CD4-positive, alpha-beta T cell treated with Interleukin-2 at 100 ng/mL for 4 hours (primary cell): ENCODE measurements around the gene DLGAP3.
"Not testable (repeated sequence)": the region's sequence is repeated elsewhere in the genome, so short reads cannot be mapped to it uniquely, and the experiment has no call there.

Source experiments
- DNase-seq: peaks from one replicate; pipeline ENCODE4 v3.0.0-alpha.2; 2020; ENCODE audit warnings: low spot score

The DLGAP3 gene, protein sequence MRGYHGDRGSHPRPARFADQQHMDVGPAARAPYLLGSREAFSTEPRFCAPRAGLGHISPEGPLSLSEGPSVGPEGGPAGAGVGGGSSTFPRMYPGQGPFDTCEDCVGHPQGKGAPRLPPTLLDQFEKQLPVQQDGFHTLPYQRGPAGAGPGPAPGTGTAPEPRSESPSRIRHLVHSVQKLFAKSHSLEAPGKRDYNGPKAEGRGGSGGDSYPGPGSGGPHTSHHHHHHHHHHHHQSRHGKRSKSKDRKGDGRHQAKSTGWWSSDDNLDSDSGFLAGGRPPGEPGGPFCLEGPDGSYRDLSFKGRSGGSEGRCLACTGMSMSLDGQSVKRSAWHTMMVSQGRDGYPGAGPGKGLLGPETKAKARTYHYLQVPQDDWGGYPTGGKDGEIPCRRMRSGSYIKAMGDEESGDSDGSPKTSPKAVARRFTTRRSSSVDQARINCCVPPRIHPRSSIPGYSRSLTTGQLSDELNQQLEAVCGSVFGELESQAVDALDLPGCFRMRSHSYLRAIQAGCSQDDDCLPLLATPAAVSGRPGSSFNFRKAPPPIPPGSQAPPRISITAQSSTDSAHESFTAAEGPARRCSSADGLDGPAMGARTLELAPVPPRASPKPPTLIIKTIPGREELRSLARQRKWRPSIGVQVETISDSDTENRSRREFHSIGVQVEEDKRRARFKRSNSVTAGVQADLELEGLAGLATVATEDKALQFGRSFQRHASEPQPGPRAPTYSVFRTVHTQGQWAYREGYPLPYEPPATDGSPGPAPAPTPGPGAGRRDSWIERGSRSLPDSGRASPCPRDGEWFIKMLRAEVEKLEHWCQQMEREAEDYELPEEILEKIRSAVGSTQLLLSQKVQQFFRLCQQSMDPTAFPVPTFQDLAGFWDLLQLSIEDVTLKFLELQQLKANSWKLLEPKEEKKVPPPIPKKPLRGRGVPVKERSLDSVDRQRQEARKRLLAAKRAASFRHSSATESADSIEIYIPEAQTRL

DNA sequence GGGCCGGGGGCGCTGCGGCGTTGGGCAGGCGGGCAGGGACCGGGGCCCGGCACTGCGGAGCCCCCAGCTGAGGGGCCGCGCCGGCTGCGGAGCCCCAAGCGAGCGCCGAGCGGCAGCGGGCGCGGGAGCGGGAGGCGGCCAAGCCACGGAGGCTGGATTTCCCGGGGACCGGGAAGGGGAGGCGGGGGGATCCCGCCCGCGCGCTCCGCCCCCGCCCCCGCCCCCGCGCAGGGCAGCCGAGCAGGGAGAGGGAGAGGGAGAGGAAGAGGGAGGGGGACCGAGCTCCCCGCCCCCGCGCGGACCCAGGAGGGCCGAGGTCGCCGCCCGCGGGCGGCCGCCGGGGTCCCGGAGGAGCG lies at the start of gene DLGAP3:
Gene DLGAP3 (minus strand): TSS at position 154 of the 356 bp plus-strand sequence. CDS start 24,267 bp downstream, outside the sequence.
- no peak for DNase-seq

DNA sequence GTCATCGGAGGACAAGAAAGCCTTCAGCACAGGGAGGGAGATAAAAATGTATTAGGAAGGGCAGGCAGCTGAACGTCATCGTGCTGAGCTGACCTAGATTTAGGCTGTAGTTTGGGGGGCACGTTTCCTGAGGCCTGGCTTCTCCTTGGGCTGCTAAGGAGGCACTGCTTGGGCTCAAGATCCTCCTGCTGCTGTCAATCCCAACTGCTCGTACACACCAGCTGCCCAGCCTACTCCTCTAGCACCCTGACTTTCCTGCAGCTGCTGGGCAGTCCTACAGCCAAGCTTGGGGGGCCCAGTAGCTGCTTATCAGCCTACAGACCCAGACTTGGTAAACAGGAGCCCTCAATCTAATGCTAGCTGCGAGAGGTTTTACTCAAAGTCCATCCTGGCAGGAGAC lies 49.5 kb upstream of the DLGAP3 start:
- no peak for DNase-seq

DNA sequence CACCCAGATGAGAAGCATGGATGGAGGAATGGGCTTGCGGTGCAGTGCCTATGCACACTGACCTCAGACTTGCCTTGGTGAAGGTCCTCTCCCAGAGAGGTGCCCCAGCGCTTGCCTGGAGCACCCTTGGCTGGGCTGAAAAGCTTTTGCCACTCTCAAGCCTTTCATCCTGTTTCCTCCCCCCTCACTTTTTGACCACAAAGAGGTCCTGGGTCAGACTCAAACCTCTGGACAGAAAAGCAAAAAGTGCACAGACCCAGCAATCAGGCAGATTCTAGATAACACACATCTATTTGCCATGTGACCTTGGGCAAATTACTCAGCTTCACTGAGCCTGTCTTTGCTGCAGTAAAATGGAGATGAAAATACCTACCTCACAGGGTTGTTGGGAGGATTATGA lies 48.4 kb upstream of the DLGAP3 start:
- no peak for DNase-seq

DNA sequence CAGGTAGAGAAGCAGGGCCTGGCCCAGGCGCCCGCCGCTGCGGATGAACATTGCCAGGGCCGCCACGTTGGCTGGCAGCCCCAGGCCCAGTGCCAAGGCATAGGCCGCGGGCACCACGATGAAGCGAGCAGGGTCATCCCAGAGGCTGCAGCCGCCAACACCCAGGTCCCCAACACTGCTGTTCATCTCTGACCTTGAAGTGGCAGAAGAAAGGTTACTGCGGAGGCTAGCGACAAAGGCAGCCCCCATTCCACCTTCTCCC lies 47.7 kb upstream of the DLGAP3 start:
- DNase-seq: no peak

DNA sequence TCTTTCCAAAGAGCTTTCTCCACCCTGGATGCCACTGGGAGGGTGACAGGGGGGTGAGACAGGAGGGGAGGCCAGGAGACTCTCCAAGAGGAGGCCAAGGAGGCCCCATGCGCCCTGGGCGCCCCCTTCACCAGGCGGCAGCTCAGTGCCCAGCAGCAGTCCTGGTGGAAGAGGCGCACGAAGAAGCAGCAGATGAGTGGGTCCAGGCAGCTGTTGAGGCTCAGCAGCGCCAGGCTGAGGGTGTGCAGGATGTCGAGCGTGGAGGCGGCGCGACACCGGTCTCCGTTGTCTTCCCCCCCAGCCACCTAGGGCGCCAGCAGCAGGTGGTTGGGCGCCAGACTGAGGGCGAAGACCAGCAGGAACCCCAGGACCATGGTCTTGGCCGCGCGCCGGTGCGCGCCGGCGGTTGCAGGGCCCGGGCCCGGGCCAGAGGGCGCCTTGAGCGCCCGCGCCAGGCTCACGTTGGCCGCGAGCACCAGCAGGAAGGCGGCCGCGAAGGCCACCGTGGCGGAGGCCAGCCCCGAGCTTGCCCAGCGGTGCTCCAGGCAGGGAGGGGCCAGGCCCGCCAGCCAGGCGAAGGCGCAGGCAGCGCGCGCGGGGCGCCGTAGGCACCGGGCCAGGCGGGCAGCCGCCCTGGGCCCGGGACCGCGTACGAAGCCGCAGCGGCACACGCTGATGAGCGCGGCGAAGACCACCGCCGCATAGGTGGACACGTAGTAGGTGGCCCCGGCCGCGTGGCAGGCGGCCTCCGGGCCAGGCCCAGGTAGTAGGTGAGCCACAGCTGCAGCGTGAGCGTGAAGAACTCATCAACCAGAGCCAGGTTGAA lies 47.1 kb upstream of the DLGAP3 start:
- no peak for DNase-seq

DNA sequence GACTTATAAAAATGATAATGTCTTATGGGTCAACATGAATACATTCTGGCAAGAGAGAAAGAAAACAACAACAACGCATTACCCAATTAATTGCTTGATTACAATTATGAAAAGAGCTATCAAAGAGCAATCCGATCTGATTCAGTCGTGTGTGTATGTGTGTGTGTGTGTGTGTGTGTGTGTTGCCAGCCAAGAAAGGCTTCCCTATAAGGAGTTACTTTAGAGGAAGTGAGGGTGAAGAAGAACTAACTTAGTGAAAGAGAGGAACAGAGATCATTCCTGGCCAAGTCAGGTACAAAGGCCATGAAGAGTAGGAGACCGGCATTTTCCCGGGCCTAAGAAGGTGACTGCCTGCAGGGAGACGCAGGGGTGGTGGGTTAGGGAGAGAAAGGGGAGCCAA lies 46.3 kb upstream of the DLGAP3 start:
- no peak for DNase-seq

DNA sequence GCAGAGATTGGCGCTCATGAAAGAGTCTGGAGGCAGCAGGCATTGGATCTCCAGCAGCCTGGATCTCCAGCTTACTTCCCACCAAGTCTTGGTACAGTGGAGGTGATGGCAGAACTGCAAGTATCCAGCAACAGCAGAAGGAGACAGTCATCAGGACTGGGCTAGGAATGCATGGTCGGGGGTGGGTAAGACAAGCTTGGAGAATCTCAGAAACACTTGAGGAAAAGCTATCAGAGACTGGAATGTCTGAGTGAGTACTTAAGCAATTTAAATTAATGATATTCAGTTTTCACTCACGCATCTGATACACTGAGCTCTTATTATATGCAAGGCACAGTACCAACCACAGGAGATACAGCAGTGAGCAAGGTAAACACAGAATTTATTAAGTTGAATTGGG lies 45.9 kb upstream of the DLGAP3 start:
- DNase-seq: no peak

DNA sequence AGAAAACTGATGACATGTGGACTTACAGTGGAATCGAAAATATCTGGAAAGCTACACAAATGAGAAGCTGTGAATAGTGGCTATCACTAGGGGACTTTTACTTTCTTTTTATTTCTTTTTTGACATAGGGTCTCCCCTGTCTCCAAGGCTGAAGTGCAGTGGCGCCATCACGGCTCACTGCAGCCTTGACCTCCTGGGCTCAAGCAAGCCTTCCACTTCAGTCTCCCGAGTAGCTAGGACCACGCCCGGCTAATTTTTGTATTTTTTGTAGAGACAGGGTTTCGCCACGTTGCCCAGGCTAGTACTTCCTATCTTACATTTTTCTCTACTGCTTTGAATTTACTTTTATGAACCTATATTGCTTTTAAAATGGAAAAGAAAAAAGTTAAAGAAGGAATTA lies 45.2 kb upstream of the DLGAP3 start:
- DNase-seq: no peak

DNA sequence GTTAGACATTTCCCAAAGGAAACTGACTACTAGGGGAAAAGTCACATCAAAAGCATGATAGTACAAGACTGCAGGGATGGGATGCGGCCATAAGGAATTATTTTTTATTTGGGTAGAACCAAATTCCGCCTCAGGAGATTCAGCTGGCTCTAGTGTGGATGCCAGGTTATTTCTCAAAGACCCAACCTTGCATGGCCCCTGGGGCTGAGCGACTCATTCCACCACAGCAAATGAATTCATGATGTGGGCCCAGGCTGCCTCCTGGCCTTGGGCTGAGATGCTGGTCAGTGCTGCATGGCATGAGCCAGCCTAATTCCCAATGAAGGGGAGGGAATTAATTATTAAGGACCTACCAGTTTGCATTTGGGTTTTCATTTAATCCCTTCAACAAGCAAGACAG lies 43.9 kb upstream of the DLGAP3 start:
- DNase-seq: no peak

DNA sequence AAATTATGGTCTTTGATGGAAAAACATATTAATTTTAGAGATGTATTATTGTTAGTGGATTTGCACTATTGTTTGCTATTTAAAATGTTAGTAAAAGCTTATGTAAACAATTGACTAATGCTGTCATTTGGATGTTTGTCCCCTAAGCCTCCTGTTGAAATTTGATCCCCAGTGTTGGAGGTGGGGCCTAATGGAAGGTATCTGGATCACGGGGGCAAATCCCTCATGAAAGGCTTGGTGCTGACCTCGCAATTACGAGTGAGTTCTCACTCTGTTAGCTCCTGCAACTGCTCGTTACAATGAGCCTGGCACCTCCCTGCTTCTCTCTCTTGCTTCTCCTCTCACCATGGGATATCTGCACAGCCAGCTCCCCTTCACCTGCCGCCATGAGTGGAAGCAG lies 41.4 kb upstream of the DLGAP3 start:
- no peak for DNase-seq

DNA sequence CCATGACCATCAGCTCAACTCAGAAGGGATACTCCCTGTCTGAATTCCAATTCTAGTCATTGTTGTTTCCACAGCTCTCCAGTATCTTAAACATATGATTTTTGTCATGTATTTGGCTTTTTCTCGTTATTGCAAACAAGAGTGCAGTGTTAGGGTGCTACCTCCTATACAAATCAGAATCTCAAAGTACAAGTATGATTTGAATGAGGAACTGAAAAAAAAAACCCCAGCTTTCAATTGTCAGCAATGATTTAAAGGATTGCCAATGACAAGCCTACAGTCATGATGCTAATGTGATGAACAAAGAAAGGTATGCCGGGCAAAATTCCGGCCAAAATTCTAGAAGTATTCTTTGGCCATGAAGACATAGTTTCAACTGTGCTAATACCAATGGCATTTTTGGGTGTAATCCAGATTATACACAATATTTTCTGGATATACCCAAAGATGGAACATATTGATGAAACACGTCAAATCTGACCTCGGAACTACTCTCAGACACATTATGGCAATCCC lies 40.8 kb upstream of the DLGAP3 start:
- DNase-seq: no peak

DNA sequence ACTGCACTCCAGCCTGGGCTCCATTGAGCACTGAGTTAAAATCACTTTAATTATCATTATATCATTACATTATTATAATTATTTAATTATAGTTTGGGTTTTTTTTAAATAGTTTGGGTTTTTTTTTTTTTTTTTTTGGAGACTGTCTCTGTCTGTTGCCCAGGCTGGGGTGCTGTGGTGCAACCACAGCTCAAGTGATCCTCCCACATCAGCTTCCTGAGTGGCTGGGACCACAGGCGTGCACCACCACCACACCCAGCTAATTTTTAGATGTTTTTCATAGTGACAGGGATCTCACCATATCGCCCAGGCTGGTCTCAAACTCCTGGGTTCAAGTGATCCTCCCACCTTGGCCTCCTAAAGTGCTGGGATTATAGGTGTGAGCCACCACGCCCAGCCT lies 38.8 kb upstream of the DLGAP3 start:
- peak; percentile 7 for DNase-seq

DNA sequence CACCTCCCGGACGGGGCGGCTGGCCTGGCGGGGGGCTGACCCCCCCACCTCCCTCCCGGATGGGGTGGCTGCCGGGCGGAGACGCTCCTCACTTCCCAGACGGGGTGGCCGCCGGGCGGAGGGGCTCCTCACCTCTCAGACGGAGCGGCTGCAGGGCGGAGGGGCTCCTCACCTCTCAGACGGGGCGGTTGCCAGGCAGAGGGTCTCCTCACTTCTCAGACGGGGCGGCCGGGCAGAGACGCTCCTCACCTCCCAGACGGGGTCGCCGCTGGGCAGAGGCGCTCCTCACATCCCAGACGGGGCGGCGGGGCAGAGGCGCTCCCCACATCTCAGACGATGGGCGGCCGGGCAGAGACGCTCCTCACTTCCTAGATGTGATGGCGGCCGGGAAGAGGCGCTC lies 38.2 kb upstream of the DLGAP3 start:
- not testable (repeated sequence) for DNase-seq

DNA sequence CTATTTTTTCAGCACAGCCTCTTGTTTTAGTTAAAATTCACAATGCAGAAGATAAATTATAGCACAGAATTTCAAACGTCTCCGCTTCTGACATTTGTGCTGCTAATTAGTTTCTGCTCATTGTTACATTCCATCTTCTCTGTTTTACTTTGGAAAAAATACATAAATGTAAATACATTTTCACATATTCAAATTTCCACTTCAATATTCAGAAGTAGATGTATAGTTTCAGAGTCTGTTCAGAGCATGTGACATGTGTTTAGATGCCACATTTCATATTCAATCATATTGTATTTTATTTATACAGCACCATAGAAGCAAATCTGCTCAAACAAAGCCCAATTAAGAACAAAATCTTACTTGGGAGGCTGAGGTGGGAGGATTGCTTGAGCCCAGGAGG lies 36.1 kb upstream of the DLGAP3 start:
- DNase-seq: no peak

DNA sequence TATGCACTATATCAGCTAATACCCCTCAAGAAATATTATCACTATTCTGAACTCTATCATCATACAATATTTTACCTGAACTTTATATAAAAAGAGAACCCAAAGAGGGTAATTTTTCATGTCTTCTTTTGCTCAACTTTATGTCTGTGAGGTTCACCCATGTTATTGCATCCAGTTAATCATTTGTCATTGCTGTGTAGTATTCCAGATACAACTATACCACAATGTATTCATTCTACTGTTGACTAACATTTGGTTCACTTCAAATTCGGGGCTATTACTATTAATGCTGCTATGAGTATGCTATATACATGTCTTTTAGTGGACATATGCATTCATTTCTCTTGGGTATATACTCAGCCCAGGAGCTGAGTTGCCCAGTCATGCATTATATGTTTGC lies 21.0 kb upstream of the DLGAP3 start:
- DNase-seq: no peak

DNA sequence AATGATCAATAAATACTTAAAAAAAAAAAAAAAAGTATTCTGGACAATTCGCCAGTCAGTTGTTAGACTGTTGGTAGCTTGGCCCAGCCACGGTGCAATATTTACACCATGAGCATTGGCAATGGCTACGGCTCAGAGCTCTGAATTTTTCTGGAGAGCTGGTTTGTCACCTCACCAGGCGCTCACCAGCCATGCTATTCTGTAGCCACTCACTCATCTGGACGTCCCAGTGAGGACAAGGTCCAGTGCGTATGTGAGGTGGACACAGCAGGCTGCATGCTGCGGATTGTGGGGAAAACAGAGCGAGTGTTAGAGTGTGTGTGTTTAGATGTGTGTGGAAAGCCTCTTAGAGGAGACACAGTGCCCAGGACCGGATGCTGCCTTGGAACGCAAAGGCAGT lies 19.3 kb upstream of the DLGAP3 start:
- not testable (repeated sequence) for DNase-seq

DNA sequence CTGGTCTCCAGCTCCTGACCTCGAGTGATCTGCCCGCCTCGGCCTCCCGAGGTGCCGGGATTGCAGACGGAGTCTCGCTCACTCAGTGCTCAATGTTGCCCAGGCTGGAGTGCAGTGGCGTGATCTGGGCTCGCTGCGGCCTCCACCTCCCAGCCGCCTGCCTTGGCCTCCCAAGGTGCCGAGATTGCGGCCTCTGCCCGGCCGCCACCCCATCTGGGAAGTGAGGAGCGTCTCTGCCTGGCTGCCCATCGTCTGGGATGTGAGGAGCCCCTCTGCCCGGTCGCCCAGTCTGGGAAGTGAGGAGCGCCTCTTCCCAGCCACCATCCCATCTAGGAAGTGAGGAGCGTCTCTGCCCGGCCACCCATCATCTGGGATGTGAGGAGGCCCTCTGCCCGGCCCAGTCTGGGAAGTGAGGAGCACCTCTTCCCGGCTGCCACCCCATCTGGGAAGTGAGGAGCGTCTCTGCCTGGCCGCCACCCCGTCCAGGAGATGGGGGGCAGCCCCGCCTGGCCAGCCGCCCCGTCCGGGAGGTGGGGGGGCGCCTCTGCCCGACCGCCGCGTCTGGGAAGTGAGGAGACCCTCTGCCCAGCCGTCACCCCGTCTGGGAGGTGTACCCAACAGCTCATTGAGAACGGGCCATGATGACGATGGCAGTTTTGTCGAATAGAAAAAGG lies 18.3 kb upstream of the DLGAP3 start:
- not testable (repeated sequence) for DNase-seq

DNA sequence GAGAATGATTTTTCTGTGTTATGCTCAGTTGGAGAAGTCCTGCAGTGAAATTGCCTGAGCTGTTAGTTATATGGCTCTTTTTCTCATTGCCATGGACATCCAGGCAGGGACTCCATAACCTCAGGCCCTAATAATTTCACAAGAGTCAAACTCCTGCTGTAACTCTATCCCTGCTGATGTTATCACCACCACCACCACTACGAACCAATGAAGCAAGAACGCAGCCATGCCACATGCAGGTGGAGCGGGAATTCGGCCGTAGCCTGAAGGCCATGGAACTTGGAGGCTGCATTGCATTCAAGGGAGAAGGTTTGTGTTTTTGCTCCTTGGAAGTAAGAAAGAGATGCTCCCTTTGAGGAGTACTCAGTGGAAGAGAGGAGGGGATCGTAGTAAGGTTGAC lies 16.8 kb upstream of the DLGAP3 start:
- no peak for DNase-seq

DNA sequence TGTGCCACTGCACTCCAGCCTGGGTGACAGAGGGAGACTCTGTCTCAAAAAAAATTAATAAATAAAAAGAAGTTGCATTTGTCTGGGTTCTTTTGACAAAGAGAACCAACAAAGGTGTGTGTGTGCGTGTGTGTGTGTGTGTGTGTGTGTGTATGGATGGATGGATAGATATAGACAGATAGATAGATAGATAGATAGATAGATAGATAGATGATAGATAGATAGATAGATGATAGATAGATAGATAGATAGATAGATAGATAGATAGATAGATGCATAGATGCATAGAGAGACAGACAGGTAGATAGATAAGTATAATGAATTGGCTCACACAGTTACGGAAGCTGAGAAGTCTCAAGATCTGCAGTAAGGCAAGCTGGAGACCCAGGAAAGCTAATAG lies 12.3 kb upstream of the DLGAP3 start:
- not testable (repeated sequence) for DNase-seq

DNA sequence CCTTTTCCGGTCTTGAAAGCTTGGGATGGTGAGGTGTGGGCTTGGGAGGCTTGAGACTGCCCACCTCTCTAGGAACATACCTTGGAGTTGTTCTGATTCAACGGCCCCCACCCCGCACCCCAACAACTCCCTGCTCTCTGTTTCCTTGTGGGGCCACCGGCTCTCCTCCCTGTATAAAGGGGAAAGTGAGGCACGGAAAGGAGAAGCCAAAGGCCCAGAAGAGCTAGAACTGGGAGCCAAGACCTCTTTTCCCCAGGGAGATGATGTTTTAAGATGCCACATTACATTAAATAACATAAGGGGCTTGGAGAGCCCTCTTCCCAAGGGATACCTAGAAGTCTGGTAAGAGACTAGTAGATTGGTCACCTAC lies 1.2 kb upstream of the DLGAP3 start:
- no peak for DNase-seq

DNA sequence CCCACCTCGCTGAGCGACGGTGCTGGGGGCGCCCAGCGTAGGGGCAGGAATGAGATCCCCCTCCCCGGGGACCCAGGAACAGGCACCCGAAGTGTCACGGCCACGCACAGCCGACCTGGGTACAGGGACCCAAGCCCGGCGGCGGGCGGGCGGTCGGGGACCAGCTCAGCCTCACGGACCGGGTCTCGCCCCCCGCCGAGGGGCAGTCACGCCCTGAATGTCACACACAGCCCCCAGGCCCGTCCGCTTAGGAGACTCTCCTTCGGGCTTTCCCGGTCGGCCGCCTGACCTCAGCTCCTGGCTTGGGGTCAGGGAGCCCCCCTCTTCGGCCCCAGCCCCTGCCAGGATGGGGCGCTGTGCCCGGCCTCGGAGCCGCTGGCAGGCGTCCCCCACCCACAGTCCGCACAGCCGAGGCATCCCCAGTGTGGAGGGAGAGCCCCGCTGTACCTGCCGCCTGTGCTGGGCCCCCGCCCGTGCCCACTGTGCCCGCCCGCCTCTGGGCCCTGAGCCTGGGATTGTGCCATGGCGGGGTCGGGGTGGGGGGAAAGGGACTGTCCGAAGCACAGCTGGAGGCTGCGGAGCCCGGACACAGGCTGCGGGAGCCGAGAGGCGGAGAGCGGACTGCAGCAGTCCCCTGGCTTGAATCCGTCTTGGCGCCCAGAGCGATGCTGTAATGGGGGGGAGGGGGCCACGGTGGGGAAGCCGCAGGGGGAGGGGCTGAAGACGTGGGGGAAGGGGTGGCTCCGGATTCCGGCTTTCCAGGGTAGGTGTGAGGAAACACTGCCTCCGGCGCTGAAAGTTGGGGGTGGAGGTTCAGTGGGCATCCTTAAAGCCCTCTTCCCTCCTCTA lies 627 bp upstream of the DLGAP3 start:
- no peak for DNase-seq
